ENCODE measurements around the gene CBX4. TPM values are rescaled to one million over a fixed set of nuclear protein-coding genes. Genes with fewer than 3 reads are reported as not detected.

Gene CBX4
- polyA plus RNA-seq, 1 donor (not counting 4 experiments of a cell fraction or from before 2014, with no cell fraction given) = 7.0 TPM

DNA sequence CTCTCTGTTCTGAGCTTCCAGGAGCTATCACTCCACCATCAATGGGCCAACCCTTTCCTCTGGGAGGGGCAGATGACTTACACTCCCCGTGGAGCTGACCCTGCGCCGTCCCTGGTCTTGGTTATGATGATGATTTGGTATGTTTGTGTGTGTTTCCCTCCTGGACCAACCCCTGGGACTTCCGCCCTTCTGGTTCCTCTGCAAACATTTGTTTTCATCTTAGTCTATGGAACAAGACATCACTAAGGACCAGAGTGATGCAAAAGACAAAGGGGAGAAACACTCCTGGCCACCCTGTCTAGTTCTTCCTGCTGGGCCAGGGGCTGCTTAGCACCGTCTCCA lies 13.7 kb downstream of the CBX4 start:
- FAIRE-seq = no peak
- TF ChIP-seq EZH2 (IDR thresholded peaks at IDR 0.05; ENCODE audit: low read length) = no peak
- TF ChIP-seq, protein P1, sequence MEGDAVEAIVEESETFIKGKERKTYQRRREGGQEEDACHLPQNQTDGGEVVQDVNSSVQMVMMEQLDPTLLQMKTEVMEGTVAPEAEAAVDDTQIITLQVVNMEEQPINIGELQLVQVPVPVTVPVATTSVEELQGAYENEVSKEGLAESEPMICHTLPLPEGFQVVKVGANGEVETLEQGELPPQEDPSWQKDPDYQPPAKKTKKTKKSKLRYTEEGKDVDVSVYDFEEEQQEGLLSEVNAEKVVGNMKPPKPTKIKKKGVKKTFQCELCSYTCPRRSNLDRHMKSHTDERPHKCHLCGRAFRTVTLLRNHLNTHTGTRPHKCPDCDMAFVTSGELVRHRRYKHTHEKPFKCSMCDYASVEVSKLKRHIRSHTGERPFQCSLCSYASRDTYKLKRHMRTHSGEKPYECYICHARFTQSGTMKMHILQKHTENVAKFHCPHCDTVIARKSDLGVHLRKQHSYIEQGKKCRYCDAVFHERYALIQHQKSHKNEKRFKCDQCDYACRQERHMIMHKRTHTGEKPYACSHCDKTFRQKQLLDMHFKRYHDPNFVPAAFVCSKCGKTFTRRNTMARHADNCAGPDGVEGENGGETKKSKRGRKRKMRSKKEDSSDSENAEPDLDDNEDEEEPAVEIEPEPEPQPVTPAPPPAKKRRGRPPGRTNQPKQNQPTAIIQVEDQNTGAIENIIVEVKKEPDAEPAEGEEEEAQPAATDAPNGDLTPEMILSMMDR (optimal IDR thresholded peaks at IDR 0.05 in 1 of 3, IDR thresholded peaks at IDR 0.05 in 1 of 3, conservative IDR thresholded peaks at IDR 0.05 in 1 of 3; ENCODE audit: extremely low read depth in 1 of 3, insufficient read depth in 2 of 3, low read length in 3 of 3) = no peak
- no peak for DNase-seq (ENCODE audit: low read depth, low spot score)
- dilution Hi-C loops (cut with MboI; ENCODE audit: extremely low pct_ligation_motif_present, low sequenced_read_pairs) = no loop called here
- Histone ChIP-seq H3K9me1 (ENCODE audit: control insufficient read depth, extremely low read depth, insufficient read depth, low read length) (no peaks in the 10 kb centered on the region), H3K9ac (ENCODE audit: control insufficient read depth, extremely low read depth, insufficient read depth, low read length) (no peak overlapping the region), H3K27me3 (ENCODE audit: control insufficient read depth, extremely low read depth, insufficient read depth, low read length) (peaks cover 12% of the 10 kb centered on the region), H3K4me3 (ENCODE audit: control insufficient read depth in 2 of 3, extremely low read depth in 1 of 3, insufficient read depth in 2 of 3, low read depth in 1 of 3, low read length in 3 of 3) (no peak overlapping the region), H3K36me3 (ENCODE audit: control insufficient read depth in 2 of 2, extremely low read depth in 1 of 2, insufficient read depth in 2 of 2, low read length in 2 of 2) (no peaks in the 10 kb centered on the region), H3K79me2 (ENCODE audit: control insufficient read depth, insufficient read depth, low read length) (no peaks in the 10 kb centered on the region), H3K9me3 (ENCODE audit: control insufficient read depth, low read depth, low read length) (no peaks in the 10 kb centered on the region), H3K4me2 (ENCODE audit: control insufficient read depth, extremely low read depth, insufficient read depth, low read depth, low read length) (no peak overlapping the region), H3K27ac (ENCODE audit: control insufficient read depth, insufficient read depth, low read length) (no peak overlapping the region), H3K4me1 (ENCODE audit: control insufficient read depth, extremely low read depth, insufficient read depth, low read length) (no peaks in the 10 kb centered on the region), H2AFZ (ENCODE audit: control insufficient read depth, low read length) (no peak overlapping the region), H4K20me1 (ENCODE audit: control insufficient read depth, extremely low read depth, insufficient read depth, low read length) (no peaks in the 10 kb centered on the region)

DNA sequence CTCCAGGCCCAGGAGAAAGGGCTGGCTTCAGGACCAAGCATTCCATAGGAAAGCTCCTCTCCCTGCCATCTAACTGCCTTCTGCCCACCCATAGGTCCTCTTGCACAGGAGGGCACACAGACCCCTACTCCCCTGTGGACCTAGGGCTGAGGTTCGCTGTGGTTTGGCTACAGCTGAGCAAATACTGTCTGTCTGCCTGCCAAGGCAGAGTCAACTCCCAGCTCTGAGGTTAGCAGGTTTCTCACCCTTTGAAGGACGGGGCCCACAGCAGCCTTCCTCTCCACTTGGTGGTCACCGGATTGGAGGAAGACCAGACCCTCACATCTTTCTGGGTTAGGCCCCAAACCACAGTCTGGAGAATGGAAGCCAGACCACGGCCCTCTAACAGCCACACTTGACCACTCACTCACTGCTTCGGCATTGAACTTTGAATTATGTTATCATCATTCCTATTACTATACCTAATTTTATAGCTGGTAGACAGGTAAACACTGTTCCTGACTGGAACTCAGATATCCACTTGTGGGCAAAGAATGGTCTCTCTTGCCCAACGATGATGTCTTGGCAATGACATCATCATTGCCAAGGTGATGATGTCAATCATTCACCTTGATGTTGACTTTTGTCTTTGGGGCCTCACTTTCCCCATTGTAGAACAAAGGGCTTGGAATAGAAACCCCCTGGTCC lies 14.2 kb downstream of the CBX4 start:
- peaks cover 12% of the 10 kb centered on the region for H3K27me3 ChIP-seq (ENCODE audit: control insufficient read depth, extremely low read depth, insufficient read depth, low read length)
- H2AFZ ChIP-seq (ENCODE audit: control insufficient read depth, low read length) = no peak overlapping the region
- H3K36me3 ChIP-seq (ENCODE audit: control insufficient read depth in 2 of 2, extremely low read depth in 1 of 2, insufficient read depth in 2 of 2, low read length in 2 of 2) = no peaks in the 10 kb centered on the region
- no peaks in the 10 kb centered on the region for H3K4me1 ChIP-seq (ENCODE audit: control insufficient read depth, extremely low read depth, insufficient read depth, low read length)
- H3K27ac ChIP-seq (ENCODE audit: control insufficient read depth, insufficient read depth, low read length) = no peak overlapping the region
- TF ChIP-seq, protein P1 (optimal IDR thresholded peaks at IDR 0.05 in 1 of 3, IDR thresholded peaks at IDR 0.05 in 1 of 3, conservative IDR thresholded peaks at IDR 0.05 in 1 of 3; ENCODE audit: extremely low read depth in 1 of 3, insufficient read depth in 2 of 3, low read length in 3 of 3) = no peak
- DNase-seq (ENCODE audit: low read depth, low spot score) = no peak
- no peaks in the 10 kb centered on the region for H4K20me1 ChIP-seq (ENCODE audit: control insufficient read depth, extremely low read depth, insufficient read depth, low read length)
- no peak overlapping the region for H3K4me2 ChIP-seq (ENCODE audit: control insufficient read depth, extremely low read depth, insufficient read depth, low read depth, low read length)
- no peaks in the 10 kb centered on the region for H3K79me2 ChIP-seq (ENCODE audit: control insufficient read depth, insufficient read depth, low read length)
- FAIRE-seq = no peak
- no peaks in the 10 kb centered on the region for H3K9me3 ChIP-seq (ENCODE audit: control insufficient read depth, low read depth, low read length)
- H3K4me3 ChIP-seq (ENCODE audit: control insufficient read depth in 2 of 3, extremely low read depth in 1 of 3, insufficient read depth in 2 of 3, low read depth in 1 of 3, low read length in 3 of 3) = no peak overlapping the region
- H3K9ac ChIP-seq (ENCODE audit: control insufficient read depth, extremely low read depth, insufficient read depth, low read length) = no peak overlapping the region
- dilution Hi-C loops (cut with MboI; ENCODE audit: extremely low pct_ligation_motif_present, low sequenced_read_pairs) = no loop called here
- H3K9me1 ChIP-seq (ENCODE audit: control insufficient read depth, extremely low read depth, insufficient read depth, low read length) = no peaks in the 10 kb centered on the region

Measured in keratinocyte (primary cell).